Kidney capillary endothelial cell (primary cell): ENCODE data around the gene SLC23A2.
"Not testable (repeated sequence)": the region's sequence is repeated elsewhere in the genome, so short reads cannot be mapped to it uniquely, and the experiment has no call there.

ENCODE experiments used
- DNase-seq: peaks from one replicate; pipeline ENCODE4 v3.0.0-alpha.2; 2018; ENCODE audit warnings: low spot score

The SLC23A2 gene

DNA sequence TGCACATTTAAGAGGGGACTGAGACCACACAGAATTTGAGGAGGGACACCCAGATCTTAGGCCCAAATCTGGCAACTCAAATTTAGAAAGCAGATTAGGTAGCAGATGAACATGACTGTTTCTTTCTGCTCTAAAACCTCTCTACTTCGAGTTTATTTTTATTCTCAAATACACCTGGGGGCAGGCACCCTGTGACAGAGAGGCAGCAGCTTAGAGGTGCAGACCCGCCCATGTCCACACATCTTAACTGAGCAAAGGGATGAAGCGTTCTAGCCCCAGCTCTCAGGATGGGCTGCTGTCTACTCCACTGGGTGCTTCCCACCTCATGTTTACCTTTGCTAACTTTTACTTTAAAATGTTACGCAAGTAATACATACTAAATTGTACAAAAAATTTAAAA, 125.0 kb downstream of the SLC23A2 start:
- no peak for DNase-seq

DNA sequence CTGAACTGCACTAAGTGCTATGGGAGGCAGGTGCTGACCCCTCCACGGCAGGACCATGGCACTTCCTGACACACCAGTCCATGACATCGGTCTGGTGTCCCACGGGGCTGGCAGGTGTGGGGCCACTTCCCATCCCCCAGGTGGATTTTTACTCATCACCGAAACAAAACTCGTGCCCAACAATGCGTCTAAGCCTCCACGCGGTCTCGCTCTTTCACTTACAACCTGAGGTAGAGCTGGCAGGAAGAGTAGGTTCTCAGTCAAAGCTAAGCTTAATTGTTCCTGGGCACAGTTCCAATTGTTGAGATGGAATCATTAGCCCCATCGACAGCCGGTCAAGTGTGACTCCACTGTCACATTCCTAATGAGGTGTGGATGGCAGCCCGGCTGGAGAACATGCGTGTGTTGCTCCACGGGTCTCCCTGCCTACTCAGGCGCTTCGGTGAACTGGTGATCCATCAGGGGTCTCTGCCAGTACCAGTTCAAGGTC, 125.7 kb downstream of the SLC23A2 start:
- no peak for DNase-seq

DNA sequence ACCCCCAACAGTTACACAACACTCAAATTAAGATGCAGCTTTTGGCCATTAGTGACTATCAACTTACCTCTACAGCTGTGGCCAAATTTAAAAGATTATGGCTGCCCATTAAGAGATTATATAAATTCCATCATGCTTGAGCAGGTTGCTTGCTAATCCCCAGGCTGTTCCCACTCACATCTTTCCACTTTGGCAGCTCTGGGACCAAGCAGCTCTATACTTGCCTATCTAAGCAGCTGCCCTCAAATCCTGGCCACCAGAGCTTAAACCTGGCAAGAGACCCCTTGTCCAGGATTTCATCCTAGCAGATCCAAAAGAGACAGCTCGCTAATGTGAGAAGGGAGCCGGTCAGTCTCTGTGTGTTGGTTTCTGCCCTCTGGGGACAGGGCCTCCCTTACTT, 127.9 kb downstream of the SLC23A2 start:
- DNase-seq = no peak

DNA sequence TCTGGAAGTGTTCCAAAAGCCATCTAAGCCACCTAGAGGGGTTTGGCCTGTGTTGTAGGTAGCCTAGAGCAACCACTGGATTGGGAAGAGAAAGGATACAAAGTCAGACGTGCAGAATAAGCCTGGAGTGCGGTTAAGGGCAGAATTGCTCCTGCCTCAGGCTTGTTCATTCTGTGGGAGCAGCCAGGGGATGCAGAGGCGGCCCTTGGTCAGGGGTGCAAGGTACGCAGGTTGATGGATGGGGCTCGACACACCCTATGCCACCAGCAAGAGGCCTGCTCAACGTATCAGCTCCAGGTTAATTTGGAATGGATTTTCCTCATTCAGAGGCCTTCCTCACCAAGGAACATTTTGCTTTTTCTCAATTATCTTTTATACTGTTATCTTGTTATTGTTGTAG, 129.8 kb downstream of the SLC23A2 start:
- DNase-seq = no peak

DNA sequence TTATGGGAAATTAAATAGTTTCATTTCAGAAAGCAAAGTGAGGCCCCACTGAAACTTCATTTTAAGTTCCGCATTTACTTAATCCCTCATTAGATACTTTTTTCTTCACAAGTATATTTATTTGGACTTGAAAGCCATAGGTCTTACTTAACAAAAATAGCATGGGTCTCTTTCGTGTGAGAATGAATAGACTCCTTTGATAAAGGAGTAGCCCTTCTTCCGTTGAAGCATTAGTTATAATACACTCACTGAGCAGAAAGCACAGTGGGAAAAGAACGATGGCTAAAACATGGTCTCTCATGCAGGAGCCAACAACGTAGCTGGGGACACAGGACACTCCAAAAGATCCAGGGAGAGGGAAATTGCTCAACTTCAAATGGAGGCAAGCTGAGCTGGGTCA, 130.4 kb downstream of the SLC23A2 start:
- DNase-seq = no peak

DNA sequence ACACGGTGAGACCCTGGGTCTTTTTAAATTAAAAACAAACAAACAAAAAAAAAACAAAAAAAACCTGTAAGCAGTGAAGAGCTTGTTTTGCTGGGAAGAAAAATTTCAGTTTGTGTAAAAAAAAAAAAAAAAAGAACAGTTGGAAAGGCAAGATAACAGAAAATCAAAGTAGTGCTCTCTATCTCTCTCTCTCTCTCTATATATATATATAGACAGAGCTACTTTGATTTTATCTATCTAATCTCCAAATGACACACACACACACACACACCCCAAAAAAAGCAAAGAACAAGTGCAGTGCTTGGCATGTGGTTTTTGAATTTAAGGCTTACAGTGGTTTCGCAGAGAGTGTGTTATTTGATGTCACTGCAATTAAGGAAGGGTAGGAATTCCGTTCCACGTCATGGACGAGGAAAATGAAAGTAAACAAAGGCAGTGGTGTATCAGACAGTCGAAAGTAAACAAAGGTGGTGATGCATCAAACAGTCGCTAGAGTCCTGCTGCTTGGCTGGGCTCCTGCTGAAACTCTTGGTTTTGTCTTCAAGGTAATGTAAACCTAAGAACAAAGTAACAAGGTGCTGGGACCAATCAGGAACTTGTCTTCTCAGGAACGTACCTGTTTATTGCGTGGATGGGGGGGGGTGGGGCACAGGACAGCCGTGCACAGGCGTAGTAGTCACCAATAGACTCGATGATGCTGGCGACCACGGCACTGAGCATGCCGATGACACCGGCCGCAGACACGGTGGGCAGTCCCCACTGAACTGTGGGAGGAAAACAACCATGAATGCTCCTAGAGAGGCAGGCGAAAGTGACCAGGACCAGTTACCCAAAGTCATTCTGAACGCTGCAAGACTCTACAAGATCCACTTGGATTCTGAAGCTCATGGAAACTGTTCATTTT, 131.8 kb downstream of the SLC23A2 start:
- DNase-seq = no peak

DNA sequence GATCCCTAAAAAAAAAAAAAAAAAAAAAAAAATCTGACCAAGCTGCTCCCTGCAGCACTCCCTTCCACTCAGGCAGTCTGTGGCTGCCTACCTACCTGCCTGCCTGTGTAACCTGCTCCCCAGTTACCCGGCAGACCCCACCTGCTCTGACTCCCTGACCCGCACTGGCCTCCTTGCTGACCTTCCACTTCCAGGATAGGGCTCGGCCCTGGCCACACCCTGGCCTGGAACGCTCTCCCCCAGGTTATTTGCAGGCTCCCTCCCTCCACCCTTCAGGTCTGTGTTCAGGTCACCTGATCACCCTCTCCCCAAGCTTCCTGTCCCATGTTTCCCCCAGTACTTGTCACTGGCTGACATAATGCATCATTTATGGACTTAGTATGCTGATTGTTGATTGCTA, 134.3 kb downstream of the SLC23A2 start:
- no peak for DNase-seq

DNA sequence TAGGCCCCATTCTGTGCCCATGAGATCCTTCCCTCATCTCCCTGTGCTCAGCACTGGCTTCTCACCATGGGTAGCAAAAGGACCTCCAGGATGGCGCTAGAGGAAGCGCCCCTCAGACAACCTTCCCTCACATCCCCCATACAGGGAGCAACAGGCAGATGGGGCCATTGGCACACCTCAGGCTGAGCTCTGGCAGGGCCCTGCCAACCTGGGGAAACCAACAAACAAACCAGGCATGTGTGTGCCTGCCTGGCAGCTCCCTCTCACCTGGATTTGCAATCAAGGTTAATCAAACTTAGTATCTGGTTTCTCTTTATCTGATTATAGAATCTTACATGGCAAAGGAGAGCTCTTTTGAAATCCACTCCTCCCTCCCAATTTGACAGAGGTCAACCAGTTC, 134.9 kb downstream of the SLC23A2 start:
- no peak for DNase-seq

DNA sequence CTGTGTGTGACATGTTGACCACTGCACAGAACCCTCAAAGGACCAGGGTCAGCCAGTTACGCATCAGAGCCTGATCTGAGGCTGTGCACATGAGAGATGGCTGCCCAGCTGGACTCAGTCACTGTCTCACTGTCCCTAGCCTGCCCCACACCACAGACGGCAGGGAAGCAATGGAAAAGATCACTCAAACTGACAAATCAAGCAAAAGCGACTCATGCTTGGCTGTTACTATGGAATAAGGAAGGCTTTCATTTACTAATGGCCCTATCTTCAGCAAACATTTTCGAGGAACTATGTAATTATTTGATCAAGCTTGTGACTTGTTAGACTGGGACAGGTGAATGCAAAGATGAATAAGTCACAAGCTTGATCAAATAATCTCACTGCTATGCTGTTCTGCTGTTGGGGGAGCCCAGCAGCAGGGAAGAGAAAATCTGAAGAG, 137.0 kb downstream of the SLC23A2 start:
- DNase-seq = no peak

DNA sequence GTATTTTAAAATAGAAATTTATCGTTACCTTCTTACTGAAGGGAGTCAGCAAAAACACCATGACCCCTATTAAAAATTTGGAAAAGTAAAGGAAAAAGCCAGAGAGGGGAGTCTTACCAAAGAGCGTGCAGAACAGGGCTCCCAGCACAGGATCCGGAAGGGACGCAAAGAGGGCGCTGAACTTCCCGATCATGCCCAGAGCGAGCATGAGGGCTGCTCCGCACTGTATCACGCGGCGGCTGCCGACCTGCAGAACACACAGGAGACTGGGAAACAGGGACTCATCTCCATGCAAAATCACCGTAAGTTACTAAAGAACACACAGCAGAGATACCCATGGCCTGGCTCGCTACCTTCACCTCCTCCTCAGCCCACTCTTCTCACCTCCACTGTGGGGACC, 138.6 kb downstream of the SLC23A2 start:
- DNase-seq = no peak

DNA sequence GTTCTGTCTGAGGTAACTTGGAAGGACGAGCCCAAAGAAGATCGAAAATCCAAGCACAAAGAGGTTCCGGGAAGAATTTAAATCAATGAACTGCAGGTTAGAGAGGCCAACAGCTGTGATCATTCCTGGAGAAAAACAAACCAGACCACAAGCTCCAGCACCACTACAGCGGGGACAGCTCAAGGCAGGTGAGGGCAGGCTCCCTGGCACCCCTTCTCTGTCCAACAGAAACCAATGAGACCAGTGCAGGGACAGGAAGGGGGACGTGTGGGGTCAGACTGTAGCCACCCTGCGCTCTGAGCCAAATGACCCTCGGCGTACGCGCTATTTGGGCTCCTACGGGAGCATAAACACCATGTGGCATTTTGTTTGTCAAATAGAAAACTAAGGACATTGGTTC, 139.3 kb downstream of the SLC23A2 start:
- DNase-seq = no peak

DNA sequence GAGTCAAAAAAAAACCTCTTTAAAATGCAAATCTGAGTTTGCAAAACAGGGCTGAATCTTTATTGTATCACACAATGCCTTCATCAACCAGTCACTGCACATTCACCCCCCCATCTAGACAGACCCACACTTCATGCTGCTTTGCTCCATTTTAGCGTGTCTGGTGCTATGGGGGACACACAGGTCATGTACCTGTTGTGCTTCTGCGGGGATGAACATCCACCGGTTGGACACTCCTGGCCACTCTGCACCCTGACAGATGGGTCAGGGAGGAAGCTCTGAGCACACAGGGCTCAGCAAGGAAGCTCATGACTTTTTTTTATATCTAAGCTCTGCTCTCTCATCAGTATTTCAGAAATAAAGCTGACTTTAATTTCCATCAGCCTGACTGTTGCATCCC, 143.3 kb downstream of the SLC23A2 start:
- no peak for DNase-seq

DNA sequence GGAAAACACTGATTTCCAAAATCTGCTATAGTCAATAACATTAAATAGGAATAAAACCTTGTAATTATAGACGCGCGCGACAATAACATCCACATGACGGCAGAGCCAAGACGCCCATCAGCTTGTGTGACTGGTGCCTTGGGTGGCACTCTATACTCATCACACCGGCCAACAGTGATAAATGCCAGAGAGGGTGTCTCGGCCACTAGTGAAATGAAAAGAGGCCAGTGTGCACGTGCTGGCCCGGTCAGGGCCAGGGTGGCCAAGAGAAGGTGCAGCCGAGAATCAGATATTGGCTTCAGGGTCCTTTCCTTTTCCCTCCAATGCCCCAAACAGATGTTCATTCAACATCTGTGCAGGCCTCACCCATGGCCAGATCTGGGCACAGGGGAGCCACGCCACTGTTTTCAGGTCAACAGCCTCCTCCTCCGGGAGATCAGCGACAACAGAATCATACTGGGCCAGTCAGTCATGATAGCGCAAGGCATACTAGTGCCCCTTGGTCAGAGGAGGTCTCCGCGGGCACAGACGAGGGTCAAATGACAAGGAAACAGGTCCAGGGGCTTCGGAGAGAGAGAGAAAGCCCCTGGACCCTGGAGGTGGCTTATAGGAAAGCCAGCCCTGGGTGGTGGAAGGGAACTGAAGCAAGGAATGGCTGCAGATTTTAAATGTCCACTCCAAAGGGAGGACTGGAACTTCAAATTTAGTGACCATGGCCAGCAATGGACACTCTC, 145.1 kb downstream of the SLC23A2 start:
- no peak for DNase-seq

DNA sequence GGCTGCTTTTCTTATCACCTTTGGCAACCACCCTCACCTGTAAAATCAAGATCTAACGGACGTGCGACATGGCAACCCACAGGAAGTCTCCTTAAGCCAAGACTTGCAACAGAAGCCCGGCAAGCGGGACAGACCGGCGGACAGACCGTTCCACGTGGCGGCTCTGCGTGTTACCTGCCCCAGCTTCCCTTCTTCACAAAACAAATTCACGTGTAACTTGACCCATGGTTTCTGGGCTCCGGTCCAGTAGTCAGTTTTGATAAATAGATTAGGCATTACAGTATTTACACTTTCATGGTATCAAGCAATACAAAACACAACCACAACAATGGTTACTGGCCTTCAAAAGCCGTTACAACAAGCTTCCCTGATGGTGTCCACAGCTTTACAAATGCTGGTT, 145.8 kb downstream of the SLC23A2 start:
- DNase-seq = no peak

DNA sequence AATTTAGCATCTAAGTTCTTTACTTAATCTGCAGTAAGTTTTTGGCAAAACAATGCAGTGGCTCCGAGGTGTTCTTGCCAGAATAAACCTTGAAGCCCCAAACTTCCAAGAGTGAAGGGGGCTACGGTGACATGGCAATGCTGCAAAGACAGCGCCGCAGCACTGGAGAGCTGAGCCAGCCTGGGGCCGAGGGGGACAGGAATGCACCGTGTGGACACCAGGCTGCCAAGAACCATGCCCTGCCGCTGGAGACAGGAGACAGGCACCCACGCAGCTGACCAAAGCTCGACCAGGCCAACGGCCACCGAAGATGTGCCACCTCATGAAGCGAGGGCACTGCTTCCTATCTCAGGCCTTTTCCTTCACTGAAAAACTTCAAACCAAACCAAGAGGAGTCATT, 146.2 kb downstream of the SLC23A2 start:
- no peak for DNase-seq

DNA sequence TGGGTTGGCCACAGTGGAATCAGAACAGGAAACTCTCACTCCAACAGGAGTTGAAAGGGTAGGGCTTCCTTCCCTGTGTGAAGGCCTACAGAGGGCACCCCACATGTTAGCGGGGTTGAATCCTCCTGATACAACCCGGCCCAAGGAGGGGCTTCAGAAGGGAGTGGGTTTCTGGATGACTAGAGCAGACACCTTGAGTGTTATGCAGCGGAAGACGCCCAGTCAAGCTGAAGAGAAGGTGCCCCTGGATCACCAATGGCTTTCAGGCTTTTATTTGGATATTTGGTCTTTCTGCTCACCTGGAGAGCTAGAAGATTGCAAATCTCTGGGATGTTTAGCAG, 146.8 kb downstream of the SLC23A2 start:
- no peak for DNase-seq

DNA sequence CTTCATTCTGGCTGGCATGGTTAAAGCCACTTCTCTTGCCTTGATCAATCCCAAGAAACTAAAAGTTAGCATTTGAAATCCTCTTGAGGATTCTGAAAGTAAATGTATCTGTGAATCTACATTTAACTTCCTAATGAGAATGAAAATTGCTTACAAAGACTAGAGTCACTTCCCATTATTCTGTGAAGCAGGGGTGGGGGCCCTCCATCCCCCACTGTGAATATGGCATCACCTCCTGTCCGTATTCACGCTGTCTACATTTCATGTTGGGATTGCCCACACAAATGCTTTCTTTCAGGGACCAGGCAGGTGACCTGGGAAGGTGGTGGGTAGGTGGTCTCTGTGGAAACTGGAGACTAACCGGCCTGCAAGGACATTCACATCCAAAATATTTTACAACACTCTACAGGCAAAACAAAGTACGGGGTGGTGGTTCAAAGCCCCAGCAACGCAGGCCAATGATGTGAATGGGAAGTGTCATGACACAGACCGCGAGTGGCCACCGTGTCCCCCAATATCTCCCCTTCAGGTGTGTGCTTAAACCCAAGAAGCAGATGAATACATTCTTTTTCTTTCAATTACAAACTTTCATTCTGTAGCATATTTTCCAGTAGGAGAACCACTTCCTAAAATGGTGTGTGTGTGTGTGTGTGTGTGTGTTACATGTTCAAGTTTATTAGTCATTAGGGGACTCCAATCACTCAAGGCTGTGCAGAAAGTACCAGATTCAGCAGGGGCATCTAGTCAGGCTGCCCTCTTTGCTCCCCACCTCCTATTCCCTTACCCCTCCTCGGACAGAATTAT, 147.4 kb downstream of the SLC23A2 start:
- no peak for DNase-seq

DNA sequence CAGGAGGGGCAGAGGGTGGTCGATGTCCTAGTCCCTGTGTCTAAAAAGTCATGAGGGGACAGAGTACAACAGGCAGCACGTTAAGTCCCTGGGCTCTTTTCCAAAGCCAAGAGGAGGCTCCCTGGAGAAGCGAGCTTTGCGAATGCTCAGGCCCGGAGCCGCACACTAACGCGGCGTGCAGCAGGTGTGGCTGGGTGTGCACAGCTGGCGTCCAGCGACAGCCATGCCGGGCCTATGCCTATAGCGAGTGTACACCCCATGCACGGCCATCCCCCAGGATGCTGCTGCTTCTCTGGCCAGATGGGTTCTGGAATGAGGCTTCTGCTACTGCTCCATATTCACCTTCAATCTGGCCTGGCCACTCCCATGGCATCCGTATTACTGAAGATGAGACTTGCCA, 148.3 kb downstream of the SLC23A2 start:
- no peak for DNase-seq

DNA sequence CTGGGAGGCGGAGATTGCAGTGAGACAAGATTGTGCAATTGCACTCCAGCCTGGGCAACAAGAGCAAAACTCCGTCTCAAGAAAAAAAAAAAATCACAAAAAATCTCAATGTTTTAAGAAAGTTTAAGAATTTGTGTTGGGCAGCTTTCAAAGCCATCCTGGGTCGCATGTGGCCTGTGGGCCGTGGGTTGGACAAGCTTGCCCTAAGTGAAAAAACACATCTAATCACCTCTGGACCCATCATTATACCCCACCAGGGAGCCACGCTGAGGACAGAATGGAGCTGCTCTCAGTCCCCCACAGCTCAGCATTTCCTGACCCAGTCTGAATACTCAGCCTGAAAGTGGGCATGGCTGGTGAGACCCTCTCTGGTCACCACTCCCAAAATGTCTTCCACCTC, 150.3 kb downstream of the SLC23A2 start:
- no peak for DNase-seq

DNA sequence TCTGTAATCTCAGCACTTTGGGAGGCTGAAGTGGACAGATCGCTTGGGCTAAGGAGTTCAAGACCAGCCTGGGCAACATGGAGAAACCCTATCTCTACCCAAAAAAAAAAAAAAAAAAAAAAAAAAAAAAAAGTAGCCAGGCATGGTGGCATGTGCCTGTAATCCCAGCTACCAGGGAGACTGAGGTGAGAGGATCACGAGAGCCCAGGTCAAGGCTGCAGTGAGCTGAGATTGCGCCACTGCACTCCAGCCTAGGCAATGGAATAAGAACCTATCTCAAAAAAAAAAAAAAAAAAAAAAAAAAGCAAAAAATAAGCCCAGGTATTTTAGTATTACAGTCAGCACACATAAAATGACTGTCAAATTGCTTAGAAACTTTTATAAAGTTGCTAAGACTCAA, 152.5 kb downstream of the SLC23A2 start:
- not testable (repeated sequence) for DNase-seq

DNA sequence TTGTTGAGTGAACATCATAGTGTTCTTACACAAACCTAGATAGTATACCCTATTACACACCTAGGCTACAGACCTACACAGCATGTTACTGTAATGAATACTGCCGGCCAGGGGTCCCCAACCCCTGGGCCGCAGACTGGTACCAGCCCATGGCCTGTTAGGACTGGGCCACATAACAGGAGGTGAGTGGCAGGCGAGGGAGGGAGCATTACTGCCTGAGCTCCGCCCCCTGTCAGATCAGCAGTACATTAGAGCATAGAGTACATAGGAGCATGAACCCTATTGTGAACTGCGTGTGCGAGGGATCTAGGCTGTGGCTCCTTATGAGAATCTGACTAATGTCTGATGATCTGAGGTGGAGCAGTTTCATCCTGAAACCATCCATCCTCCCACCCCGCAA, 153.3 kb downstream of the SLC23A2 start:
- DNase-seq = no peak

DNA sequence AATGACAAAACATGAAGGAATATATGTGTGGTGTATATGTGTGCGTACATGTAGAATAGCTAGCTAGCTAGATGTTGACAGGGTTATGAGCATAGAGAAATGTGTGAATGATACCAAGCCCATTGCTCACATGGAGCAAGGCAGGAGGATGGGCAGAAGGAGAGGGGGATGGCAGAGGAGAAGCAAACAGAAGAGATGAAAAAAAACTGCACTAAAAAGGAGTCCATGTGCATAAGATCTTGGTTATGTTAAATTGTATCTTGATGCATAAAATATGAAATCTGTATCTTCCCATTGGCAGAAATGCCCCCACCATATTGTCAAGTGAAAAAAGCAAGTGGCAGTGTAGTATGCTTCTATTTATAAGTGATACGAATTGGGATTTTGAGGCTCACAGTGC, 154.5 kb downstream of the SLC23A2 start:
- DNase-seq = no peak
